Naive B cell (primary cell): ENCODE measurements around the gene IFNA14. TPM values are rescaled to one million over a fixed set of nuclear protein-coding genes. Genes with fewer than 3 reads are reported as not detected.

Source experiments
- ATAC-seq, 2 donors: fragments of 150-1000 bp; cut with Tn5 transposase; 2 replicates each; pipeline ENCODE4 v1.10.0; 2021; ENCODE audit warnings: low read depth in 2 of 2, mild to moderate bottlenecking in 2 of 2, moderate library complexity in 2 of 2
- DNase-seq: peaks from one replicate; pipeline ENCODE4 v3.0.0; 2022
- H3K27ac Mint-ChIP-seq, 6 donors: one replicate each; pipeline ENCODE4 v1.8.0; 2020 to 2022; ENCODE audit warnings: mild to moderate bottlenecking in 6 of 6, mixed read lengths in 6 of 6, moderate library complexity in 5 of 6, inconsistent platforms in 2 of 6
- H3K27me3 Mint-ChIP-seq, 3 donors: one replicate each; pipeline ENCODE4 v1.8.0; 2021 to 2022; ENCODE audit warnings: mixed read lengths in 3 of 3, mild to moderate bottlenecking in 1 of 3
- H3K36me3 Mint-ChIP-seq, 2 donors: one replicate each; pipeline ENCODE4 v1.8.0; 2020 to 2022; ENCODE audit warnings: mixed read lengths in 2 of 2, inconsistent platforms in 1 of 2, mild to moderate bottlenecking in 1 of 2
- H3K4me1 Mint-ChIP-seq, 3 donors: one replicate each; pipeline ENCODE4 v1.8.0; 2020 to 2022; ENCODE audit warnings: mixed read lengths in 3 of 3, inconsistent platforms in 1 of 3, mild to moderate bottlenecking in 1 of 3, moderate library complexity in 1 of 3
- H3K4me3 Mint-ChIP-seq, 8 donors: one replicate each; pipeline ENCODE4 v1.8.0; 2020 to 2022; ENCODE audit warnings: mild to moderate bottlenecking in 8 of 8, mixed read lengths in 8 of 8, moderate library complexity in 8 of 8, inconsistent platforms in 2 of 8
- H3K9me3 Mint-ChIP-seq, 7 donors: one replicate each; pipeline ENCODE4 v1.8.0; 2020 to 2022; ENCODE audit warnings: mixed read lengths in 7 of 7, mild to moderate bottlenecking in 5 of 7, inconsistent platforms in 2 of 7, moderate library complexity in 1 of 7
- polyA plus RNA-seq, 6 donors: library from polyadenylated mRNA; unstranded; fragments of 300-500 nt; fragmentation: Illumina TruSeq; gene quantifications; one replicate each; pipeline ENCODE4 v1.2.3, GENCODE V29; 2021; ENCODE audit warnings: low read depth in 6 of 6

IFNA14 gene
- not detected for polyA plus RNA-seq

DNA sequence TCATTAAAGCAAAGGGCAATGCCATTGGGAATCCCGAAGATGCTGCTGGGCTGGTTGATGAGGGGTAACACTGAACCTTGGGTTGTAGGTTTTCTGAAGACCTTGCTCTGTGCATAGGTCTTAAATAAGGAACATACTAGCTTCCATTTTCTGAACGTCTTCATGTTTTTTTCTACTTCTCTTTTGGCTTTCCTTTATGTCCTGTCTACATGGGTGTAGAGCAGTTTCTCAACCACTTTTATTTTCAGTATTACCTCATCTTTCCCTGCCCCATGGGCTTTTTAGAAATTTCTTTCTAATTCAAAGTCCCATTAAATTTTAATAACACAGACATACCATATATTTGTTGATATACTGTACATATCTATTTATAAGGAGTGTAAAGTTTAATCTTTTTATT is at the start of gene IFNA14:
IFNA14 (minus strand) TSS at position 95 of the 400 bp plus-strand sequence; CDS start at position 25, 70 bp downstream.
- no peak within 1 kb of the TSS for H3K27ac Mint-ChIP-seq
- peaks cover 9 to 24% (median 10%) of the 10 kb centered on the region in 3 donors for H3K27me3 Mint-ChIP-seq
- no peaks in the 10 kb centered on the region for H3K9me3 Mint-ChIP-seq
- H3K36me3 Mint-ChIP-seq = no peaks in the 10 kb centered on the region
- peak within 1 kb of the TSS in 1 of 8 donors; percentile 37 for H3K4me3 Mint-ChIP-seq
- ATAC-seq (no peak), DNase-seq (no peak)
- peaks cover 4 to 6% (median 6%) of the 10 kb centered on the region in 3 donors for H3K4me1 Mint-ChIP-seq

DNA sequence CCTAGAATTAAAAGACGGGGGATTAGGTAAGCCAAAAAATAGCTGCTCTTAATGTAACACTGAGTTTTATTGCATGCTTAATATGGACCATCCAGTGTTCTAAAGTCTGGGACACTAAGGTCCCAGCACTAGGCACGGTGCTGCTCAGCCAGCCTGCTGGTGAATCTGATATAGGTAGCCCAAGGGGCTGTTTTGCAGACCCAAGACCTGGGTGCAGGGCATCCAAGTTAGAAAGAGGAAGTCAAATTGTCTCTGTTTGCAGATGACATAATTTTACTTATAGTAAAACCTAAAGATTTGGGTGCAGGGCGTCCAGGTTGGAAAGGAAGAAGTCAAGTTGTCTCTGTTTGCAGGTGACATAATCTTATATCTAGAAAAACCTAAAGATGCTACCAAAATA is 47.5 kb upstream of the IFNA14 start:
- Mint-ChIP-seq H3K4me1 (no peaks in the 10 kb centered on the region), H3K27ac (peak overlapping the region in 1 of 6 donors; percentile 40), H3K27me3 (peaks cover 9 to 28% (median 16%) of the 10 kb centered on the region in 3 donors), H3K9me3 (peaks cover 0 to 3% (median 0%) of the 10 kb centered on the region in 7 donors), H3K4me3 (no peak overlapping the region), H3K36me3 (no peaks in the 10 kb centered on the region)
- ATAC-seq = no peak
- no peak for DNase-seq

DNA sequence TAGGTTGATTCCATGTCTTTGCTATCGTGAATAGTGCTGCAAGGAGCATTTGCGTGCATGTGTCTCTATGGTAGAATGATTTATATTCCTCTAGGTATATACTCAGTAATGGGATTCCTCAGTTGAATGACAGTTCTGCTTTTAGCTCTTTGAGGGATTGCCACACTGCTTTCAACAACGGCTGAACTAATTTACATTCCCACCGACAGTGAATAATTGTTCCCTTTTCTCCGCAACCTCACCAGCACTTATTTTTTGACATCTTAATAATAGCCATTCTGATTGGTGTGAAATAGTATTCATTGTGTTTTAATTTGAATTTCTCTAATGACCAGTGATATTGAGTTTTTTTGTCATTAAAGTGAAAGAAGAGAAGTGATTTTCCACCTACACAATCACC is 46.9 kb upstream of the IFNA14 start:
- DNase-seq (no peak), ATAC-seq (no peak)
- H3K36me3 Mint-ChIP-seq = no peaks in the 10 kb centered on the region
- no peak overlapping the region for H3K27ac Mint-ChIP-seq
- no peaks in the 10 kb centered on the region for H3K4me1 Mint-ChIP-seq
- no peak overlapping the region for H3K4me3 Mint-ChIP-seq
- peaks cover 0 to 3% (median 0%) of the 10 kb centered on the region in 7 donors for H3K9me3 Mint-ChIP-seq
- H3K27me3 Mint-ChIP-seq = peaks cover 9 to 28% (median 16%) of the 10 kb centered on the region in 3 donors

DNA sequence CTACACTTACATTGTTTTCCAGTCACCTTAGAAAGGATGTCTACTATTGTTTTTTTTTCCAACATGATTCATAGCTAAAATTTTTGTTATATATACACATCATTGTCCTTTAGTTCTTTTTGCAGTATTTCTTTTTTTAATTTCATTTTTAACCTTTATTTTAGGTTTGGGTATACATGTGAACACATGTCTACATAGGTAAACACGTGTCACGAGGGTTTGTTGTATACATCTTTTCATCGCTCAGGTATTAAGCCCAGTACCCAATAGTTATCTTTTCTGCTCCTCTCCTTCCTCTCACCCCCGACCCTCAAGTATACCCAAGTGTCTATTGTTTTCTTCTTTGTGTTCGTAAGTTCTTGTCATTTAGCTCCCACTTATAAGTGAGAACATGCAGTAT is 46.3 kb upstream of the IFNA14 start:
- DNase-seq (no peak), ATAC-seq (no peak)
- Mint-ChIP-seq H3K9me3 (peaks cover 0 to 3% (median 0%) of the 10 kb centered on the region in 7 donors), H3K27me3 (peaks cover 9 to 28% (median 16%) of the 10 kb centered on the region in 3 donors), H3K4me1 (no peaks in the 10 kb centered on the region), H3K4me3 (peak overlapping the region in 1 of 8 donors; percentile 47), H3K36me3 (no peaks in the 10 kb centered on the region), H3K27ac (no peak overlapping the region)

DNA sequence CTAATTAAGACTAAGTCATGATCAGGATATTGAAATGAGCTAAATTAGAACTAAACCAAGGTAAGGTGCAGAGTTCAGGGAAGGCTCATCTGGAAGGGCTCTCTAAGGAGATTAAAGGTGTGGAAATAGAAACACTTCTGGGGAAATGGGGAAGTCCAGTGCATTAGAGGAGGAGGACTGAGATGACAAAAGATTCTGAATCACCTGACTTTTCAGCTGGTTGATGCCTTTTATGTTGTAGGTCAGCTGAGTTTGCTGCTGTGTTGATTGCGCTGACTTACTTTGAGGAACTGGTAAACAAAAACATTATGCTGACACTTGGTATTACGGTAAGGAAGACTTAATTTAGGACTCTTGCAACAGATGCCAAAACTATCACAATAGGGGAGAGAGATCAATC is 41.5 kb upstream of the IFNA14 start:
- Mint-ChIP-seq H3K9me3 (peaks cover 0 to 2% (median 0%) of the 10 kb centered on the region in 7 donors), H3K4me1 (no peaks in the 10 kb centered on the region), H3K36me3 (no peaks in the 10 kb centered on the region), H3K27me3 (peaks cover 4 to 31% (median 15%) of the 10 kb centered on the region in 3 donors), H3K4me3 (no peak overlapping the region), H3K27ac (no peak overlapping the region)
- DNase-seq (no peak), ATAC-seq (no peak)

DNA sequence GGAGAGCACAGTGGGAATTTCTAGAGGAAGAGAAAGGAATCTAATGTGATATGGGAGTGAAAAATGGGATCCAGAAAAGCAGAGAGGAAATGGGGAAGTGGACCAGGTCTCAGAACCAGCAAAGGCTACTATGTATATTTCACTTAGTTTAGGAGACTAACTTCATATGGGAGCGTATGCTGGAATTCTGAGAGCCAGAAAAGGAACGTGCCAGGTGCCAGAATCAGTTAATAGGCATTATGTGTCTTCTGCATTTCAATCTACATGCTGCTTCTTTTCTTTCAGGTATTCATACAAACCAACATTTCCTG is 28.5 kb upstream of the IFNA14 start:
- Mint-ChIP-seq H3K27ac (no peak overlapping the region), H3K27me3 (peaks cover 0 to 17% (median 0%) of the 10 kb centered on the region in 3 donors), H3K36me3 (no peaks in the 10 kb centered on the region), H3K4me1 (peaks cover 11 to 23% (median 23%) of the 10 kb centered on the region in 3 donors), H3K9me3 (peaks cover 1 to 24% (median 6%) of the 10 kb centered on the region in 7 donors), H3K4me3 (no peak overlapping the region)
- ATAC-seq = no peak
- DNase-seq = no peak

DNA sequence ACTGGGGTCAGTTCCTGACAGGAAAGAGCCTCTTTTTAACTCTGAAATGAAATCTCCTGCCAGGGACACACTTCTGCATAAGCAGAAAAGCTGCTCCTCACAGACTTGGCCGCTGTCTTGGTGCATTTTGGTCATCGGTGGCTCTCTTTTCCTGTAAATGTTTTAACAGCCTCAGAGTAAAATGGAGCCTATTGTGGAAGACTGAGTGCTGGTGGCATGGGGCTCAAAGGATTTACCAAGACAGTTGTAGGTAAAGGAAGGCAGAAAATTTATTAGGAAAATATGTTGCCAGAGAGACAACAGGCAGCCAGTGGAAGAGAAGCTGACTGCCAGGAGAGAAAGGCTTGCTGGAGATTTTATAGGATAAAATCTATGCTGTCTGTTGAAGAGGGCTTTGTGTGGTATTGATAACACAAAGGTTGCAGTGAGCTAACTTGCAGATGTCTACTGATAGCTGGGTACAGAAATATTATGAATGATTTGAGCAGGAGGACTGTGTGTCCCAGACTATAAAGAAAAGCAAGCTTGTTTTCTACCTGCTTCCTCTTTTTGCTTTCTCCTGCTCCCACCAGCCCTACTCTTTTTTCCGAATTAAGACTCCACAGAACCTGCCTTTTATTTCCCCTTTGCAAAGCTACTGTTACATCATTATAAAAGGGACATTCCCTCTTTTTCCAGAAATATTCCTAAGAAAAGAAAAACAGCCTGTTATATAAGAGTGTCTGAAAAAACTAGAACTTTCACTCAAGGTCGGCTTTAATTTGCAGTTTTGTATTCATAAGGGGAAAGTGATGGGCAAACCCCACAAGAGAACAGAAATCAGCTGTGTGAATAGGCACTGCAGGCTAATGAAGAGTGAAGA is 27.9 kb upstream of the IFNA14 start:
- peaks cover 0 to 19% (median 4%) of the 10 kb centered on the region in 7 donors for H3K9me3 Mint-ChIP-seq
- H3K4me1 Mint-ChIP-seq = peaks cover 11 to 23% (median 23%) of the 10 kb centered on the region in 3 donors
- H3K4me3 Mint-ChIP-seq = peak overlapping the region in 1 of 8 donors; percentile 18
- ATAC-seq (peak; percentile 46 to 65), DNase-seq (peak; percentile 4)
- H3K27ac Mint-ChIP-seq = no peak overlapping the region
- no peaks in the 10 kb centered on the region for H3K36me3 Mint-ChIP-seq
- H3K27me3 Mint-ChIP-seq = peaks cover 0 to 16% (median 0%) of the 10 kb centered on the region in 3 donors

DNA sequence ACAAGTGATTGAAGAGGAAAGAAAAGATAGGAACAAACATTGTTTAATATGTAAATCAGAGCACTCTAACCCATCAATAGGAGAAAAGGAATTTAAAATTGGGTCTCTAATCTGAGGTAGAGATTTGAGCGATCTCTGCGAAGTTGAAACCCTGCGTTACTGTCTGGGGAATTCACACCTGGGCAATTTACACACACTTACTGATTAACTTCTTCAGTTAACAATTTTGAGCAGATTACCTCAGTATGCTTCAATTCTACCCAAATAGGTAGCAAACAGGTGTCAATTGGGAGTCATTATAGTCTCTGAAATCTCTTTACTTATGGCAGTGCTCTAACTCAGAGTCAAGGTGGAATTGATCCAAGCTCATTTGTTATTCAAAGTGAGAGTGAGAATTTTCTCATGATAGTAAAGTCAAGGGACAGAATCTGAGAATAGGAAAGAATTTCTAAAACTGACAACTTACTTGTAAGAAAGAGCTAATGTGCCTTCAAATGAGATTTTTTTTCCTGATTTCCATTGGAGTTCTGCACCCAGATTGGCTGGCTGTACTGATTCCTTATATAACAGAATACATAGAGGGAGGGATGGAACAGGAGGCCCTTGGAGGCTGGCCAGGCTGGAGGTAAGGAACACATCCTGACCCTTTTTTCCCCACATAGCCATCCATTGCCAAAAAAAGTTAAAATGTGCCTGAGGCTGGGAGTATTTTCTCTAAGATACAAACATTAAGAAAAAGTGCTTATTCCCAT is 27.1 kb upstream of the IFNA14 start:
- Mint-ChIP-seq H3K36me3 (no peaks in the 10 kb centered on the region), H3K27ac (no peak overlapping the region), H3K27me3 (peaks cover 0 to 12% (median 0%) of the 10 kb centered on the region in 3 donors), H3K4me3 (no peak overlapping the region), H3K9me3 (peaks cover 0 to 12% (median 4%) of the 10 kb centered on the region in 7 donors), H3K4me1 (peaks cover 11 to 23% (median 23%) of the 10 kb centered on the region in 3 donors)
- DNase-seq (no peak), ATAC-seq (no peak)

DNA sequence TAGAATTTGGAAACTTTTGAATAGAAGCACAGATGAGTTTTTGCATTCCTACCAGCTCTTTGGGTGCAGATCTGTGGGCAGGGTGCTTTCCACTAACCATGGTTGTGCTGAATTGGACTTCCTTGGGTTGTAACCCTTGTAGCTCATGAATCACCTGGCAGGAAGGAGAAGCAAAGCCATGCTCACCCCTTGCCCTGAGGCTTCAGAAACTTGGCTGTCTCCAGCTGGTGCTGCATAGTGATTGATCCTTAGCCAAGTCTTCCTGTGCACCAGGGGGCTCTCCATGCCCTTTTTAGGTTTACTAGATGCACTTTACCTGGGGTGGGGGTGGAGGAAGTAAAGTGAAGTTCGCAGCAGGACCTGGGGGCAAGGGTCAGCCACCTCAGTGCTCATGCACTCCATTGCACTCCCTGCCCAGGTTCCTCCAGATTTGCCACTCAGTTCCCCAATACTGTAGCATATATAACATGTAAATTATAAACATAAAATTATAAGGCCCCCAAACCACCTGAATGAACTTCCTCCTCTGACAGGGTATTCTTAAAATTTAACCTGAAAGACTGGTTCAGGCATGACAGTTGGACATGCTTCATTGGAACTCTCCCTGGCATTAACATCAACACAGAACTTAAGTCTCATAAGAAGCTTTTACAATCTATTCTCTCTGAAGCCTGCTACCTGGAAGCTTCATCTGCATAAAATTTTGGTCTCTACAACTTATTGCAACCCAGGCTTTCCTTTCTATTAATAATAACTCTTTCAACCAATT is 25.8 kb upstream of the IFNA14 start:
- DNase-seq (no peak), ATAC-seq (peak; percentile 21 to 28)
- peaks cover 0 to 6% (median 0%) of the 10 kb centered on the region in 7 donors for H3K9me3 Mint-ChIP-seq
- peaks cover 11 to 23% (median 23%) of the 10 kb centered on the region in 3 donors for H3K4me1 Mint-ChIP-seq
- no peaks in the 10 kb centered on the region for H3K36me3 Mint-ChIP-seq
- H3K27me3 Mint-ChIP-seq = peaks cover 0 to 7% (median 3%) of the 10 kb centered on the region in 3 donors
- peak overlapping the region in 1 of 6 donors; percentile 6 for H3K27ac Mint-ChIP-seq
- H3K4me3 Mint-ChIP-seq = no peak overlapping the region

DNA sequence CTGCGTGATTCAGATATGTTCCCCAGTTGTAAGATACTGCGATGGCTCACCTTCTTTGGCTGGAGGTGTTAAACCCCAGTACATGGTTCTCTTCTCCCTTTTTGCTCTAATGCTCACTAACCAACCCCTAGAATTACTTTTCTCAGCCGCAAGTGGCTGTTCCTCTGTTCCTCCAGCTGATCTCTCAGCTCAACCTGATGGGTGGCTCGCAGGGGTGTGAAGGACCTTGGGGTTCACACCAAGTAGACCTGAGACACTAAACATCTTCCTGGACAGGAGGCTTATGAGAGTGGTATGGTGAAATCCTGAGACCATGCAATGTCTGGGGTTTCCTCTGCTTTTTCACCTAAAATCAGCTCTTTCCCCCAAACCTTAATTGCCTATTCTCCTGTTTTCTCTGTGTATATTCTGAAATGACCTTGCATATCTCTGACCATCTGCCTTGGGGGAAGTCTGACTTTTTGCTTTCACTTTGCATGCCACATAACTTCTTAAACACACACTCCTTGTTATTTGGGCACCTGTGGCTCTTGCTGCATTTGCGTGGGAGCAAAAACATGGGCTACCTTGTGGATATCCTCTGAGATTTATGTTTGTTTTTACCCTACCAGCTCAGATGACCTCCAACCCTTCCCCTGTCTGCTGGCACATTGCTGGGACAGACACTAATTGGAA is 15.9 kb upstream of the IFNA14 start:
- Mint-ChIP-seq H3K4me1 (peaks cover 4 to 12% (median 5%) of the 10 kb centered on the region in 3 donors), H3K4me3 (no peak overlapping the region), H3K27me3 (peaks cover 14 to 34% (median 24%) of the 10 kb centered on the region in 3 donors), H3K36me3 (no peaks in the 10 kb centered on the region), H3K9me3 (peaks cover 0 to 2% (median 0%) of the 10 kb centered on the region in 7 donors), H3K27ac (peak overlapping the region in 2 of 6 donors; percentile 31 to 49)
- DNase-seq (no peak), ATAC-seq (no peak)

DNA sequence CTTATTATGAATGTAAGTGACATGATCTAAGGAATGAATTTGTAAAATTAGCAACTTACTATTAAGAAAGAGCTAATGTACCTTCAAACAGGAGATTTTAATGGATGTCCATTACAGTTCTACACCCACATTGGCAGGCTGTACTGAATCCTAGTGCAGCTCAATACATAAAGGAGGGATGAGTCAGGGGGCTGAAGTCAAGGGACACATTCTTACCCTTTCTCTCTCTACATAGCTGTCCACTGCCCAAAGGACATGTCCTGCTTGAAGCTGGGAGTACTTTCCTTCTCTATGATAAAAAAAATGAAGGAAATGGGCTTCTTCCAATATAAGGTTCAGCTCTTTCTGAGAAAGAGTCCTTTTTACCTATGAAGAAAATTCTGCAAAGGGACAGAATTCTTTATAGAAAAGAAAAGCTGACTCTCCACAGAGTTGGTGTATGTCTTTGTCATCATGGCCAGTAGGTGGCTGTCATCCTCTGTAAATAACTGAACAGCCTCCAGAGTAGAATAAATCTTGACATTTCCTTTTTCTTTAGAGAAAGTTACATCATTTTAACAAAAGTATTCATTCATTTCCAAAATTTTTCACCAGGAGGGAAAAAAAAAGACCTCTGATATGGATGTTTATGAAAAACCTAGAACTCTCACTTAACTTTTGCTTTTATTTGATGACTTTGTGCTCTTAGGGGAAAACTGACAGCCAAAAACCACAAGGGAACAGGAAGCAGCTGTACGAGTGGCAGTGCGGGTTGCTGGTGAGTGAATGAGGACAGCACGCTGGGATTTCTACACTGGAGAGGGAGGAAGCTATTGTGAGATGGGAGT is 13.1 kb upstream of the IFNA14 start:
- Mint-ChIP-seq H3K9me3 (peaks cover 0 to 2% (median 0%) of the 10 kb centered on the region in 7 donors), H3K4me1 (peaks cover 4 to 12% (median 5%) of the 10 kb centered on the region in 3 donors), H3K27ac (no peak overlapping the region), H3K27me3 (peaks cover 18 to 34% (median 24%) of the 10 kb centered on the region in 3 donors), H3K36me3 (no peaks in the 10 kb centered on the region), H3K4me3 (no peak overlapping the region)
- ATAC-seq (peak; percentile 50 to 69), DNase-seq (no peak)

DNA sequence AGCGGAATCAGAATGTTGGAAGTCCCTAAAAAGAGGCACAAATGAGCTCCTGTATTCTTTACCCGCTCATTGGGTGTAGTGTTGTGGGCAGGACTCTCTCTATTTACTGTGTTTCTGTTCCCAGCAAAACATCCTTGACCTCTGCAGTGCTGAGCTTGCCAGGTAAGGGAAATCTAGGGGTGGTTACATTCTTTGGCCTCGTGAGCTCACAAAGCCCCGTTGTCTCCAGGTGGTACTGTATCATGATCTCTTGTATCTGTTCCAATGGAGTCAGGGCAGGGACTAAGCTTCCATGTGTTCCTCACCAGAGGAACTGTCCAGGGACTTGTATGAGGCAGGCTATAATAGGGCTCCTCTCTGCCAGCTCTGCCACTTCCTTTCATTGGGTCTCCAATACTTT is 11.8 kb upstream of the IFNA14 start:
- Mint-ChIP-seq H3K4me3 (no peak overlapping the region), H3K27ac (no peak overlapping the region), H3K27me3 (peaks cover 13 to 26% (median 17%) of the 10 kb centered on the region in 3 donors), H3K36me3 (no peaks in the 10 kb centered on the region), H3K4me1 (peaks cover 4 to 12% (median 5%) of the 10 kb centered on the region in 3 donors), H3K9me3 (no peaks in the 10 kb centered on the region)
- DNase-seq = no peak
- ATAC-seq = no peak
